ENCODE results near the gene CAPN10.
"Not testable (repeated sequence)": the region's sequence is repeated elsewhere in the genome, so short reads cannot be mapped to it uniquely, and the experiment has no call there.

CAPN10 gene

GRCh38 chr2:240586198-240586918, at the start of gene CAPN10:
TSS of gene CAPN10 (plus strand) at chr2:240586734. CDS start at chr2:240586912, 178 bp downstream.
- DNase-seq, result peak; percentile 98

GRCh38 chr2:240538031-240538780, 48.3 kb upstream of the CAPN10 start:
- no peak for DNase-seq

- DNase-seq, result not testable (repeated sequence)
Observed at GRCh38 chr2:240539101-240539500, 47.4 kb upstream of the CAPN10 start.

GRCh38 chr2:240539906-240540305, 46.6 kb upstream of the CAPN10 start:
- no peak for DNase-seq

DNA sequence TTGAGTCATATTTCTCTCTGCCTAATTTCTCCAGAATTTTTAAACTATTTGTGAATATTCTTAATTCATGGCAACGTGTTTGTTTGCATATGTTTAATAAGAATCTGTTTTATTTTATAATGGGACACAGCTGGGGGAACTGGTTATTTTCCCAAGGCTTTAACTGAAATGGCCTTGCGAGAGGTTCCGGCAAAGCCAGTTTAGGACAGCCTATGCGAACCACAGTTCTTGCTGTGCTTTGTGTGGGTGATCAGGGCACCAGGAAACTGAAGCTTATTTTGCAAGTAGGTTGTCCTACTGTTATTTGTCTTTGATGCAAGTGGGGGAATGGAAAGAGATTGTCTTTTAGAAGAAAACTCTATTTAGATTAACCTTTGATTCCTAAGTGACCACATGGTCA, 35.2 kb upstream of the CAPN10 start:
- DNase-seq, result no peak

DNA sequence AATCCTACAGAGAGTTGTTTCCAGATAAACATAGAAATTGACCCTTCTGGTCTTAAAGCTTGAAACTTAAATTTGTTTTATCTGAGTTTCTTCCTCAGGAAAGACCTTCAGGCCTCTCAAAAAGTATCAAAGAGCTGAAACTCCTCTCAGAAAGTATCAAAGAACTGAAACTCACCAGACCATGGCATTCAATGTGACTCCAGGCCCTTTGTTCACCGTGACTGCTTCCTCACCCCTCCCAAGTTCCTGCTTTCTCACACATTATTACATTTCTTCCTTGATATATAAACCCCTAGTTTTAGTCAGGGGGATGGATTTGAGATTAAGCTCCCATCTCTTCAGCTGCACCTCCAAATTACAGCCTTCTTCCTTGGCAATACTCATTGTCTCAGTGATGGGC, 34.7 kb upstream of the CAPN10 start:
- no peak for DNase-seq

GRCh38 chr2:240553956-240554480, 32.5 kb upstream of the CAPN10 start:
- no peak for DNase-seq

GRCh38 chr2:240554767-240555493, 31.6 kb upstream of the CAPN10 start:
- no peak for DNase-seq

DNA sequence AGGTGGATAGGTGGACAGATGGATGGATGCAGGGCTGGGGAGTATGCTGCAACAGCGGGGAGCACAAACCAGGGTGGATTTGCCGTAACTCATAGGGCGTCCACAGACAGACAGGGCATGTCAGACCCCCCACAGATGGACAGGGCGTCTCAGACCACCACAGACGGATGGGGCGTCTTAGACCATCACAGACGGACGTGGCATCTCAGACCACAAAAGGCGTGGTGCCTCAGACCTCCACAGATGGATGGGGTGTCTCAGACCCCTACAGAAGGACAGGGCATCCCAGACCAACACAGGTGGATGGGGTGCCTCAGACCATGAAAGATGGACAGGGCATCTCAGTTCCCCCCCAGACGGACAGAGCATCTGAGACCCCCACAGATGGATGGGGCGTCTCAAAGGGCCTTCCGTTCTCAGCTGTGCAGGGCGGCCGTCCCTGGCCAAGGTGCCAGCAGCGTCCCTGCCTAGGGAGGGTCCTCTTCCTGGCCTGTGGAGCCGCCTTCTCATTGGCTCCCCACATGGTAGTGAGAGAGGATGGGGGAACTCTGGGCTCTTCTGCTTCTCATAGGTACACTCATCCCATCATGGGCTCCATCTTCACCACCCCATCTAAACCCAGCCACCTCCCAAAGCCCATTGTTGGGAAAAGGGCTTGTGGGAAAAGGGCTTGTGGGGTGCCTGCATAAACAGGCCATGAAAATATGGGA, 30.8 kb upstream of the CAPN10 start:
- DNase-seq, result no peak

DNA sequence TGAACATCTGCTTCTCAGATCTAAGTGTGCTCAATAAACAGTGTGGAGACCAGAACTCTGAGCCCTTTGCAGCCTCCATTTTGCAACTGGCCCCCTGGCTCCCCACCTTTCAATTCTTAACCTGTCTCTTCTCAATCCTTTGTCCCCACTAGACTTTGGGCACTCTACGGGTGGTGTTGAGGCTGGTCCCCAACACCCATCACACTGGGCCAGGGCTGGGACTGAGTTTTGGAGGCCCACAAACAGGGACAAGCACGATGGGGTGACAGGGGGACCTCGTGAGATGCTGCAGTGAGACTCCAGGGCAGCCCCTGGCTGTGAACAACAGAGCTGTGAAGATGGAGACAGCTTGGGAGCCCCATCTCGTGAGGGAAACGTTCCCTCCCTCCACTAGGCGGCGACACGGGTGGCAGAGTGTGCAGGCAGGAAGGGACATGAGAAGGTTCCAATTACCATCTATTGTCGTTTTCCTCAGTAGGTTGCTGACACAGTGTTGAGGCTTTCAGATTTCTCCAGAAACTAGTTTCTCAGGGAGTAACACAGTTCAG, 29.9 kb upstream of the CAPN10 start:
- DNase-seq, result peak; percentile 77

DNA sequence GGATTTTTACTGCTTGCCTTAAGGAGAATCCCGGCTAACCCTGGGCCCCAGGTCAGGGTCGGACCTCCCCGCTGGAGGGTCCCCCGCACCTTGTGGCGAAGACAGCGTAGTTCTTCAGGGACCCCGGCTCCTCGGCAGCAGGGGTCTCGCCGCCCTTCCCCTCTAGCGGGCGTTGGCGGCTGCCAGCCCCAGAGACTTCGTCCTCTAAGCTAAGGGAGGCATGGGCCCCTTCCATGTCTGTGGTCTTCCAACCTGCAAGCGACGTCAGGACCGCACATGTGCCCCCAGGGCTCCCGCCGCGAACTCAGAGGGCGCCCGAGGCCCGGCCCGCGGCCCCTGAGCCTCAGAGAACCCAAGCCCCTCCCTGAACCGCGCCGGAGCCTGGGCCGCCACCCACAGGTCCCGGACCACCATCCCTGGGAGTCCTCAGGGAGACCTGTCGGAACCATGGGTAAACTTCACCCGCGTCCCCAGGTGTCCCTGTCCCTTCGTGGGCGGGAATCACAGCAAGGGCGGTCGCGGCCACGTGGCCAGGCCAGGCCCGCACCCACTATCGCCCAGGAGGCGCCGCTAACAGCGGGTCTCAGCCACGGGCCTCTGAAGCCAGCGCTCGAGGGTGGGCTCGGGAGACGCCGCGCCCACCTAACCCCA, 29.3 kb upstream of the CAPN10 start:
- no peak for DNase-seq

DNA sequence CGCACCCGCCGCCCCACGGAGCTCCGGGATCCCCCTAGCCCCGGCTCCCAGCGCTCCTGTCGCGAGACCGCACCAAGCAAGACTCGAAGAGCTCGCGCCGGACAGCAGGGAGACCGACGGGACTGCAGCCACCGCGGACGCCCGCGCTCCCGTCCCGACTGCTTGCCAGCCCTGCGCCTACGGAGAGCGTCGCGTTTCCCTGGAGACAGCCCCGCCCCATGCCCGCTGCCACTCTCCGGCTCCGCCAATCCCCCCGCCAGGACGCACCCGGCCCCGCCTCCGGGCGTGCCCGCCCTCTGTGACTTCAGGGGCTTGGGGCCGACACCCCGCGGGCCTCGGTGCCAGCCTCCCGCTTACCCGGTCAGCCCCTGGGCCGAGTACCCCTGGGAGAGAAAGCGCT, 28.7 kb upstream of the CAPN10 start, which contains the start of gene ANKMY1:
TSS of gene ANKMY1 (minus strand) at position 181 of the 400 bp plus-strand sequence. CDS start 653 bp downstream, outside the sequence.
- peak; percentile 79 for DNase-seq

- no peak for DNase-seq
Observed at GRCh38 chr2:240558236-240558761, 28.2 kb upstream of the CAPN10 start.

- peak; percentile 41 for DNase-seq
Observed at GRCh38 chr2:240559286-240559685, 27.2 kb upstream of the CAPN10 start.

- DNase-seq, result peak; percentile 92
Observed at GRCh38 chr2:240560084-240560479, 26.5 kb upstream of the CAPN10 start, which contains the start of gene DUSP28. TSS of gene DUSP28 (plus strand) at chr2:240560357. CDS start at chr2:240560685, 328 bp downstream.

GRCh38 chr2:240560480-240561324, 25.8 kb upstream of the CAPN10 start:
- DNase-seq, result peak; percentile 99

GRCh38 chr2:240561325-240561971, 25.1 kb upstream of the CAPN10 start:
- peak; percentile 65 for DNase-seq

DNA sequence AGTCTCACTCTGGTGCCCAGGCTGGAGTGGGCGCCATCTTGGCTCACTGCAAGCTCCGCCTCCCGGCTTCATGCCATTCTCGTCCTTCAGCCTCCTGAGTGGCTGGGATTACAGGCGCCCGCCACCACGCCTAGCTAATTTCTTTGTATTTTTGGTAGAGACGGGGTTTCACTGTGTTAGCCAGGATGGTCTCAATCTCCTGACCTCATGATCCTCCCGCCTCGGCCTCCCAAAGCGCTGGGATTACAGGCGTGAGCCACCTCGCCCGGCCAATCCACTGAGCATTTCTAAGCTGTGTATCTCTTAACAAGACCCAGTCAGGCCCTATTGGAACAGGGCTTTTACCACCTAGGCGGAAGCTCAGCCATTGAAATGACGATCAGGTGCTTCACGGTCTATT, 23.3 kb upstream of the CAPN10 start:
- DNase-seq, result not testable (repeated sequence)

DNA sequence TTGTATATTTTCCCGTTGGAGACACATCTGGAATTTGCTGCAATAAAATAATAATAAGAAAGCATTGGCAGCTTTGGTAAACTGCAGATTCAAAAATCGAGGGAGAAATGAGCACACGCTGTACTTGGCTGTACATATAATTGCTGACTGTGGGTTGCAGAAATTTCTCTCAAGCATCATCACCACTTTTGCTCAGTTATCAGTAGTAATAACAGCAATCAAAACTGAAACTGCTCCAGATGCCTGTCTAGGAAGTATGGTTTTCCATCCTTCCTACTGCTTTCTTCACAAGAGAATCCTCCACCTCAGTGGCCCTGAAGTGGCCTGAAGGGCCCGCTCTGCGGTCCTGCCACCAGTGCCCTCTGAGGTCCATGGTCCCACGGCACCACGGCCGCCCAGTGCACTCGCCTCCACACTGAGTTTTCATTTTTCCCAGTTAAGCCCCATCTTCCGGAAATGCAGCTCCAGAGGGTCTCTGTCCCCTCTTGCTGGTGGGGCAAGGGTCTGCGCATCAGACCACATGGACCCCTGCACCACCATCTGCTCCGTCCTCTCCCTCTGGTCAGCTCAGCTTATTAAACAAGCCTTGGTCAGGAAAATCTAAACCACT, 22.5 kb upstream of the CAPN10 start:
- DNase-seq, result no peak

Data from activated CD4-positive, alpha-beta T cell treated with anti-CD3 and anti-CD28 coated beads, Interleukin-2, amount 50 U/mL, for 16 hours (primary cell).